Cardiac septum (tissue), 1 donor: ENCODE results near the gene LRRC37A. TPM values are rescaled to one million over a fixed set of nuclear protein-coding genes. Genes with fewer than 3 reads are reported as not detected.
A peak's percentile ranks its signal among the peaks of the same experiment; 100 is the strongest.
"Not testable (repeated sequence)": the region's sequence is repeated elsewhere in the genome, so short reads cannot be mapped to it uniquely, and the experiment has no call there.

ENCODE experiments used
- DNase-seq: peaks from one replicate; pipeline ENCODE4 v3.0.0-alpha.2; 2020; ENCODE audit warnings: low spot score
- intact Hi-C: fragments of 100-400 bp; cut with DNase I; formaldehyde crosslinking; loops from one replicate; pipeline ENCODE4 v1.14.0; 2022
- total RNA-seq: library from RNA; stranded (reverse); fragmentation: NEBNext Ultra II Directional; extraction: Animal tissue kit (Norgen Biotek cat#: 25700); gene quantifications from one replicate; pipeline ENCODE4 v1.2.1, GENCODE V29; 2021
- donor health status: DM: no; HTN: no; CAD: no.

Gene LRRC37A
- total RNA-seq, 1 donor from 2014 or later = 0.32 TPM

GRCh38 chr17:46285500-46285899 is 9.4 kb upstream of the LRRC37A start:
- intact Hi-C loops, DNase-seq: not testable (repeated sequence)

- intact Hi-C loops, DNase-seq: not testable (repeated sequence)
Measured at GRCh38 chr17:46286764-46287221, 8.1 kb upstream of the LRRC37A start.

GRCh38 chr17:46287587-46287986 is 7.3 kb upstream of the LRRC37A start:
- DNase-seq, intact Hi-C loops: not testable (repeated sequence)

- intact Hi-C loops, DNase-seq: not testable (repeated sequence)
Measured at GRCh38 chr17:46290906-46291546, 3.9 kb upstream of the LRRC37A start.

GRCh38 chr17:46291618-46292017 is 3.3 kb upstream of the LRRC37A start:
- intact Hi-C loops, DNase-seq: not testable (repeated sequence)

GRCh38 chr17:46341220-46341619 is 46.3 kb downstream of the LRRC37A start:
- DNase-seq, intact Hi-C loops: not testable (repeated sequence)

GRCh38 chr17:46342131-46342530 is 47.2 kb downstream of the LRRC37A start:
- intact Hi-C loops, DNase-seq: not testable (repeated sequence)

GRCh38 chr17:46348345-46348744 is 53.4 kb downstream of the LRRC37A start:
- DNase-seq, intact Hi-C loops: not testable (repeated sequence)

GRCh38 chr17:46349060-46349459 is 54.1 kb downstream of the LRRC37A start:
- DNase-seq, intact Hi-C loops: not testable (repeated sequence)

GRCh38 chr17:46353856-46354255 is 58.9 kb downstream of the LRRC37A start:
- DNase-seq, intact Hi-C loops: not testable (repeated sequence)

GRCh38 chr17:46361145-46361735 is 66.3 kb downstream of the LRRC37A start:
- intact Hi-C loops, DNase-seq: not testable (repeated sequence)

- DNase-seq = peak; percentile 89
- intact Hi-C loops = not testable (repeated sequence)
Measured at GRCh38 chr17:46361755-46362154, 66.8 kb downstream of the LRRC37A start, which contains the start of gene ARL17B. TSS of gene ARL17B (minus strand) at chr17:46361766. CDS start at chr17:46358397, 3,369 bp downstream.

GRCh38 chr17:46367520-46367919 is 72.6 kb downstream of the LRRC37A start:
- intact Hi-C loops, DNase-seq: not testable (repeated sequence)

GRCh38 chr17:46372236-46373229 is 77.6 kb downstream of the LRRC37A start:
- intact Hi-C loops, DNase-seq: not testable (repeated sequence)

GRCh38 chr17:46373418-46373817 is 78.5 kb downstream of the LRRC37A start:
- DNase-seq, intact Hi-C loops: not testable (repeated sequence)

GRCh38 chr17:46383118-46383517 is 88.2 kb downstream of the LRRC37A start:
- intact Hi-C loops, DNase-seq: not testable (repeated sequence)

GRCh38 chr17:46385491-46385890 is 90.6 kb downstream of the LRRC37A start:
- intact Hi-C loops, DNase-seq: not testable (repeated sequence)
